Uterus (tissue), 4 donors: ENCODE measurements around the gene SP140. TPM values are rescaled to one million over a fixed set of nuclear protein-coding genes. Genes with fewer than 3 reads are reported as not detected.

Experiments used
- DNase-seq, 2 donors: peaks; one replicate each; pipeline ENCODE4 v3.0.0-alpha.2; 2019 to 2020
- H3K27ac ChIP-seq, 2 donors: fragments of 200-600 bp; sonication (generic); 1 replicate in 1 of 2; 2 replicates in 1 of 2; pipeline ENCODE4 v1.5.1; 2016 to 2018
- H3K27me3 ChIP-seq, 2 donors: fragments of 200-600 bp; sonication (generic); one replicate each; pipeline ENCODE4 v1.5.1; 2018 to 2019; ENCODE audit warnings: control low read depth in 1 of 2
- H3K36me3 ChIP-seq, 2 donors: fragments of 200-600 bp; sonication (generic); one replicate each; pipeline ENCODE4 v1.5.1; 2019; ENCODE audit warnings: control low read depth in 1 of 2
- H3K4me1 ChIP-seq, 2 donors: fragments of 200-600 bp; sonication (generic); one replicate each; pipeline ENCODE4 v1.5.1; 2018 to 2019; ENCODE audit warnings: control low read depth in 1 of 2
- H3K4me3 ChIP-seq, 2 donors: fragments of 200-600 bp; sonication (generic); 1 replicate in 1 of 2; 2 replicates in 1 of 2; pipeline ENCODE4 v1.5.1; 2018 to 2019; ENCODE audit warnings: mild to moderate bottlenecking in 1 of 2
- H3K9me3 ChIP-seq, 2 donors: fragments of 200-600 bp; sonication (generic); one replicate each; pipeline ENCODE4 v1.5.1; 2019; ENCODE audit warnings: control low read depth in 1 of 2
- CTCF ChIP-seq, 4 experiments: fragments of 200-600 bp in 2 of 4; fragments of 450-650 bp in 2 of 4; sonication (generic) in 2 of 4; IDR thresholded peaks; one replicate each; pipeline ENCODE4 v1.5.1; 2016 to 2019; ENCODE audit warnings: antibody characterized with exemption in 4 of 4, mild to moderate bottlenecking in 2 of 4, moderate library complexity in 1 of 4
- POLR2A ChIP-seq, 2 donors: fragments of 450-650 bp; IDR thresholded peaks; one replicate each; pipeline ENCODE4 v1.6.1; 2016; ENCODE audit warnings: antibody characterized with exemption in 2 of 2, mild to moderate bottlenecking in 1 of 2, moderate library complexity in 1 of 2
- intact Hi-C: fragments of 100-400 bp; cut with DNase I; formaldehyde crosslinking; loops from one replicate; pipeline ENCODE4 v1.15.1; 2023; ENCODE audit warnings: low total_unique reads
- total RNA-seq, 4 donors: library from RNA; depleted of rRNA in 3 of 4; stranded (reverse); fragments of >200 nt in 3 of 4; gene quantifications; one replicate each; pipeline versions ENCODE4 v1.1.0 to v1.2.4, GENCODE V29; 2014 to 2023
- donor health status: DM: yes; HTN: yes; CAD: no.

SP140 gene
- total RNA-seq, 4 donors from 2014 or later = 0.77 to 1.1 (median 0.97) TPM; not detected in 1

GRCh38 chr2:230184727-230185578 lies 40.6 kb upstream of the SP140 start:
- no peaks in the 10 kb centered on the region for H3K4me1 ChIP-seq
- DNase-seq = no peak
- H3K27me3 ChIP-seq = no peaks in the 10 kb centered on the region
- H3K4me3 ChIP-seq = no peak overlapping the region
- TF ChIP-seq POLR2A (IDR thresholded peaks at IDR 0.05) (no peak), CTCF (IDR thresholded peaks at IDR 0.05) (no peak)
- H3K27ac ChIP-seq = no peak overlapping the region
- intact Hi-C loops = no loop called here
- no peaks in the 10 kb centered on the region for H3K9me3 ChIP-seq
- no peaks in the 10 kb centered on the region for H3K36me3 ChIP-seq

GRCh38 chr2:230202430-230203109 lies 23.0 kb upstream of the SP140 start:
- DNase-seq = no peak
- TF ChIP-seq CTCF (IDR thresholded peaks at IDR 0.05) (no peak), POLR2A (IDR thresholded peaks at IDR 0.05) (no peak)
- Histone ChIP-seq H3K36me3 (no peaks in the 10 kb centered on the region), H3K4me3 (no peak overlapping the region), H3K27ac (no peak overlapping the region), H3K9me3 (no peaks in the 10 kb centered on the region), H3K4me1 (no peaks in the 10 kb centered on the region), H3K27me3 (no peaks in the 10 kb centered on the region)
- intact Hi-C loops = no loop called here

GRCh38 chr2:230203110-230203676 lies 22.3 kb upstream of the SP140 start:
- H3K4me3 ChIP-seq = no peak overlapping the region
- H3K4me1 ChIP-seq = no peaks in the 10 kb centered on the region
- no peaks in the 10 kb centered on the region for H3K27me3 ChIP-seq
- no peaks in the 10 kb centered on the region for H3K9me3 ChIP-seq
- TF ChIP-seq POLR2A (IDR thresholded peaks at IDR 0.05) = no peak
- TF ChIP-seq CTCF (IDR thresholded peaks at IDR 0.05) = no peak
- DNase-seq = no peak
- intact Hi-C loops = no loop called here
- no peaks in the 10 kb centered on the region for H3K36me3 ChIP-seq
- no peak overlapping the region for H3K27ac ChIP-seq

GRCh38 chr2:230205034-230205433 lies 20.5 kb upstream of the SP140 start:
- Histone ChIP-seq H3K27ac (no peak overlapping the region), H3K36me3 (no peaks in the 10 kb centered on the region), H3K4me3 (no peak overlapping the region), H3K9me3 (no peaks in the 10 kb centered on the region), H3K4me1 (no peaks in the 10 kb centered on the region), H3K27me3 (no peaks in the 10 kb centered on the region)
- no peak for DNase-seq
- TF ChIP-seq CTCF (IDR thresholded peaks at IDR 0.05) (no peak), POLR2A (IDR thresholded peaks at IDR 0.05) (no peak)
- intact Hi-C loops = no loop called here

- no peak overlapping the region for H3K4me3 ChIP-seq
- no peaks in the 10 kb centered on the region for H3K4me1 ChIP-seq
- no peaks in the 10 kb centered on the region for H3K27me3 ChIP-seq
- H3K36me3 ChIP-seq = no peaks in the 10 kb centered on the region
- no peak for DNase-seq
- no peaks in the 10 kb centered on the region for H3K9me3 ChIP-seq
- no peak overlapping the region for H3K27ac ChIP-seq
- TF ChIP-seq CTCF (IDR thresholded peaks at IDR 0.05) = no peak
- no peak for TF ChIP-seq POLR2A (IDR thresholded peaks at IDR 0.05)
- intact Hi-C loops = no loop called here
These were observed 19.8 kb upstream of the SP140 start for GRCh38 chr2:230205721-230206120.
